HUES64 (cell line): ENCODE measurements around the gene TMC4.
A peak's percentile ranks its signal among the peaks of the same experiment; 100 is the strongest.

Experiments
- H3K27ac ChIP-seq: 2 replicates; pipeline ENCODE4 v1.7.0; 2013; ENCODE audit warnings: low read depth, low read length, inconsistent platforms
- H3K27me3 ChIP-seq: 2 replicates; pipeline ENCODE4 v1.6.1; 2013; ENCODE audit warnings: mild to moderate bottlenecking, low read length; ENCODE audit not compliant: insufficient read depth
- H3K36me3 ChIP-seq: 2 replicates; pipeline ENCODE4 v1.6.1; 2013; ENCODE audit warnings: mild to moderate bottlenecking, low read length; ENCODE audit not compliant: insufficient read depth
- H3K4me1 ChIP-seq: 2 replicates; pipeline ENCODE4 v1.6.1; 2013; ENCODE audit warnings: mild to moderate bottlenecking, low read length, moderate library complexity; ENCODE audit not compliant: insufficient read depth
- H3K4me3 ChIP-seq: 2 replicates; pipeline ENCODE4 v1.5.1; 2013; ENCODE audit warnings: mild to moderate bottlenecking, low read length, moderate library complexity
- H3K9ac ChIP-seq: 2 replicates; pipeline ENCODE4 v1.6.1; 2013; ENCODE audit warnings: mild to moderate bottlenecking, low read depth, low read length
- H3K9me3 ChIP-seq: 2 replicates; pipeline ENCODE4 v1.6.1; 2013; ENCODE audit warnings: low read depth, low read length; ENCODE audit not compliant: insufficient read depth
- WGBS: fragments of 150-250, 120-280 bp; methylation state at CpG from one replicate; pipeline ENCODE4 v1.1.7; 2013; ENCODE audit warnings: missing lambda C conversion rate; 5-methylcytosine and 5-hydroxymethylcytosine counted together

TMC4 gene

GRCh38 chr19:54125713-54126112 lies 47.2 kb downstream of the TMC4 start:
- H3K4me1 ChIP-seq: no peaks in the 10 kb centered on the region
- H3K27me3 ChIP-seq: no peaks in the 10 kb centered on the region
- no peak overlapping the region for H3K4me3 ChIP-seq
- WGBS: 96% methylated on average over 9 of the region's 9 CpGs
- peaks cover 88% of the 10 kb centered on the region for H3K36me3 ChIP-seq
- no peak overlapping the region for H3K9ac ChIP-seq
- no peak overlapping the region for H3K27ac ChIP-seq
- H3K9me3 ChIP-seq: no peaks in the 10 kb centered on the region

GRCh38 chr19:54124393-54124792 lies 48.6 kb downstream of the TMC4 start:
- Histone ChIP-seq H3K4me1 (no peaks in the 10 kb centered on the region), H3K27me3 (no peaks in the 10 kb centered on the region), H3K27ac (no peak overlapping the region), H3K9ac (no peak overlapping the region), H3K4me3 (no peak overlapping the region), H3K9me3 (no peaks in the 10 kb centered on the region), H3K36me3 (peaks cover 95% of the 10 kb centered on the region)
- 94% methylated on average over 19 of the region's 19 CpGs for WGBS

GRCh38 chr19:54123682-54124081 lies 49.3 kb downstream of the TMC4 start:
- Histone ChIP-seq H3K36me3 (peaks cover 92% of the 10 kb centered on the region), H3K4me3 (no peak overlapping the region), H3K9me3 (no peaks in the 10 kb centered on the region), H3K27me3 (no peaks in the 10 kb centered on the region), H3K27ac (no peak overlapping the region), H3K4me1 (no peaks in the 10 kb centered on the region), H3K9ac (no peak overlapping the region)
- 95% methylated on average over 17 of the region's 17 CpGs for WGBS

- no peak overlapping the region for H3K4me3 ChIP-seq
- no peak overlapping the region for H3K27ac ChIP-seq
- WGBS: 95% methylated on average over 10 of the region's 10 CpGs
- peaks cover 80% of the 10 kb centered on the region for H3K36me3 ChIP-seq
- no peaks in the 10 kb centered on the region for H3K27me3 ChIP-seq
- no peaks in the 10 kb centered on the region for H3K9me3 ChIP-seq
- H3K9ac ChIP-seq: no peak overlapping the region
- H3K4me1 ChIP-seq: no peaks in the 10 kb centered on the region
These were observed 51.7 kb downstream of the TMC4 start for GRCh38 chr19:54121259-54121658.

- no peaks in the 10 kb centered on the region for H3K4me1 ChIP-seq
- H3K4me3 ChIP-seq: peak within 1 kb of the TSS; percentile 64
- WGBS: under 1% methylated on average over 60 of the region's 60 CpGs
- peak within 1 kb of the TSS; percentile 76 for H3K9ac ChIP-seq
- H3K9me3 ChIP-seq: no peaks in the 10 kb centered on the region
- peaks cover 44% of the 10 kb centered on the region for H3K36me3 ChIP-seq
- no peaks in the 10 kb centered on the region for H3K27me3 ChIP-seq
- peak within 1 kb of the TSS; percentile 53 for H3K27ac ChIP-seq
These were observed 57.6 kb downstream of the TMC4 start, which contains the start of the genes PRPF31 and TFPT for GRCh38 chr19:54115109-54116063. Gene PRPF31 (plus strand): TSS chr19:54115754. CDS start chr19:54118279, 2,525 bp downstream. Gene TFPT (minus strand): TSS chr19:54115657. CDS start chr19:54115269, 388 bp downstream.

GRCh38 chr19:54114340-54115108 lies 58.4 kb downstream of the TMC4 start:
- Histone ChIP-seq H3K9me3 (no peaks in the 10 kb centered on the region), H3K27me3 (no peaks in the 10 kb centered on the region), H3K9ac (peak overlapping the region; percentile 76), H3K4me1 (no peaks in the 10 kb centered on the region), H3K4me3 (peak overlapping the region; percentile 64), H3K36me3 (peaks cover 44% of the 10 kb centered on the region), H3K27ac (peak overlapping the region; percentile 53)
- 22% methylated on average over 28 of the region's 28 CpGs for WGBS
